Midbrain (tissue), 1 donor: Measurements from ENCODE around the gene SRSF3.
"Not testable (repeated sequence)": the region's sequence is repeated elsewhere in the genome, so short reads cannot be mapped to it uniquely, and the experiment has no call there.

Experiments
- DNase-seq: peaks from one replicate; lab custom pipeline; 2025; lab: John Stamatoyannopoulos, UW

SRSF3 gene

GRCh38 chr6:36605143-36605542 lies 11.0 kb downstream of the SRSF3 start:
- DNase-seq, result no peak

DNA sequence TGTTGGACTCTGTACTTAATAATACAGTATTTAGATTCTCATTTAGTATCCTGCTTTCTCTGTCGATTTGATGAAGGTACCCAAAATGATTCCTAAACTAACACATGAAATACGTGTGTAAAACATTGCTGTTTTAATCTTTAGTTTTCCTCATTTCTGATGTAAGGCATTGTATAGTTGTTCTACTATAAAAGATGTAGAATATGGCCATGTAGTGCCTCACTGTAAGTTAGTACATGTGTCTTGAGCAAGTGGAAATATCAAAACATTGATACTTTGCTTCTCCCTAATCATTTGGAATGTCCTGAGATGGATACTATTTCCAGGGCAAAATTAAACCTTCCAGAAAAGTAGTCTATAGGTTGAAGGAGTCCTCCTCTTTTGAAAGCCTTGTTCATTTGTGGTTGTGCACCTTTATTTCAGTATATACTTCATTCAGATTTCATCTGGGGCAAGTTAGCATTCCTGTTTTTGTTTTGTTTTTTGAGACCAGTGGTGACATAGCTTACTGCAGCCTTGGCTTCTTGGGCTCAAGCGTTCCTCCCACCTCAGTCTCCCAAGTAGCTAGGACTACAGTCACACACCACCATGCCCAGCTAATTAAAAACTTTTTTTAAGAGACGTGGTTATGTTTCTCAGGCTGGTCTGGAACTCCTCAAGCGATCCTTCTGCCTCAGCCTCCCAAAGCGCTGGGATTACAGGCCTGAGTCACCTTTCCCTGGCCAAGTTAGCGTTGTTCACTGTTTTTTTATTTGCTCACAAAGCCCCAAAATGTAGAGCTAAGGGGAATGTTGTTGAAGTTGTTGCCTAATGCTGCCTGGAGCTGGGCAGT lies 11.6 kb downstream of the SRSF3 start:
- no peak for DNase-seq

DNA sequence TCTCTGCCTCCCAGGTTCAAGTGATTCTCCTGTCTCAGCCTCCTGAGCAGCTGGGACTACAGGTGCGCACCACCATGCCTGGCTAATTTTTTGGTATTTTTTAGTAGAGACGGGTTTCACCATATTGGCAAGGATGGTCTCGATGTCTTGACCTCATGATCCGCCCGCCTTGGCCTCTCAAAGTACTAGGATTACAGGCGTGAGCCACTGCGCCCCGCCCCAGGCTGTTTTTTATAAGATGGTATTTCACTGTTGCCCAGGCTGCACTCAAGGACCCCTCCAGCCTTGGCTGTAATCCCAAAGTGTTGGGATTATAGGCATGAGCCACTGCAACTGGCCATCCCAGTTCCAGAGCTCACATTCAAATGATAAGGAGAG lies 13.1 kb downstream of the SRSF3 start:
- DNase-seq, result not testable (repeated sequence)

DNA sequence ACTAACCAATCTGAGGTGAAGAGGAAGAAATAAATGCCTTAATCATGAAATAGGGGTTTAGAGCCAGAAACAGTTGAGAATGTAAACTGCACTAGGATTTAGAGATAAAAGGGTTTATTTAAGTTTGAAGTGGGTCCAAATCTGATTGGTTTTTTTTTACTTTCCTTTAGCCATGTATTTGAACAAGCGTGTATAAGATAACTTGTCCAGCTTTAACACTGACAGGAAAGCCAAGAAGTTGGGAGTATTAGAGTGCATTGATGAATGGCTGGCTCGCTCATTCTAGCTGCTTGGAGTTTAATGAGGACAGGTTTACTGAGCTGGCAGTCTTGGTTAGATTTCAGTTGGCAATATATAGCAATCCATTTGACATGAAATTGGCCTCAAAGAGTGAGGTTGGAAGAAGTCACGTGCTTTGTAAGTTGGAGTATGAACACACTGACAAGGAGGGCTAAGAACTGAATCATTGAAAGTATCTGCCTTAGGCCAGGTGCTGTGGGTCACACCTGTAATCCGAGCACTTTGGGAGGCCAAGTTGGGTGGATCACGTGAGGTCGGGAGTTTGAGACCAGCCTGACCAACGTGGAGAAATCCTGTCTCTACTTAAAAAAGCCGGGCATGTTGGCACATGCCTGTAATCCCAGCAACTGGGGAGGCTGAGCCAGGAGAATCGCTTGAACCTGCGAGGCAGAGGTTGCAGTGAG lies 13.7 kb downstream of the SRSF3 start:
- DNase-seq, result no peak

GRCh38 chr6:36608788-36609563 lies 14.8 kb downstream of the SRSF3 start:
- no peak for DNase-seq

- no peak for DNase-seq
Observed at GRCh38 chr6:36609582-36609981, 15.4 kb downstream of the SRSF3 start.

GRCh38 chr6:36610041-36610955 lies 16.1 kb downstream of the SRSF3 start:
- no peak for DNase-seq

DNA sequence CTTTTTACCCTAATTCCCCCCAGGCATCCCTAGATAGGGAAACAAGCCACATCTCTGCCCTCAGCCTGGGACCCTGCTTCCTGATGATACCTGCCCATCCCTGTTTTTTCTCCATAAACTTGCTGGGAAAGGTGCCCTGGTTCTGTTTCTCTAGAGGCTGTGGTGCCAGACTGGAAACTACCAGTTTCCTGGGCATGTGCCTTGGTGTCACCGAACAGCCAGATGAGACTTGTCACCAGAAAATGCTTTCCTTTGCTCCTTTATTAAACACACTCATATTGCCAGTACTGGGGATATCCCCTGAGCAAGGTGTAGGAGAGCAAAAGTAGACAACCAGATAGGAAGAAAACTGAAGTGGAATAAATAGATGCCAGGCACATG lies 16.8 kb downstream of the SRSF3 start:
- no peak for DNase-seq

DNA sequence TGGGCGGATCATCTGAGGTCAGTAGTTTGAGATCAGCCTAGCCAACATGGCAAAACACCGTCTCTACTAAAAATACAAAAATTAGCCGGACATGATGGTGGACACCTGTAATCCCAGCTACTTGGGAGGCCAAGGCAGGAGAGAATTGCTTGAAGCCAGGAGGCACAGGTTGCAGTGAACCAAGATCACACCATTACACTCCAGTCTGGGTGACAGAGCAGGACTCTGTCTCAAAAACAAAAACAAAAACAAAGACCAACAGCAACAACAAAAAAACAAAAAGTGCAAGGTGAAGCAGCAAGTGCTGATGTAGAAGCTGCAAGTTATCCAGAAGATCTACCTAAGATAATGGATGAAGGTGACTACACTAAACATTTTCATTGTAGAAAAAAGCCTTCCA lies 17.5 kb downstream of the SRSF3 start:
- not testable (repeated sequence) for DNase-seq

- no peak for DNase-seq
Observed at GRCh38 chr6:36612101-36612625, 18.0 kb downstream of the SRSF3 start.

- no peak for DNase-seq
Observed at GRCh38 chr6:36613200-36613995, 19.2 kb downstream of the SRSF3 start.

- peak; percentile 37 for DNase-seq
Observed at GRCh38 chr6:36615018-36615761, 21.0 kb downstream of the SRSF3 start.

GRCh38 chr6:36616893-36617521 lies 22.8 kb downstream of the SRSF3 start:
- DNase-seq, result no peak

- no peak for DNase-seq
Observed at GRCh38 chr6:36618366-36619355, 24.5 kb downstream of the SRSF3 start.

DNA sequence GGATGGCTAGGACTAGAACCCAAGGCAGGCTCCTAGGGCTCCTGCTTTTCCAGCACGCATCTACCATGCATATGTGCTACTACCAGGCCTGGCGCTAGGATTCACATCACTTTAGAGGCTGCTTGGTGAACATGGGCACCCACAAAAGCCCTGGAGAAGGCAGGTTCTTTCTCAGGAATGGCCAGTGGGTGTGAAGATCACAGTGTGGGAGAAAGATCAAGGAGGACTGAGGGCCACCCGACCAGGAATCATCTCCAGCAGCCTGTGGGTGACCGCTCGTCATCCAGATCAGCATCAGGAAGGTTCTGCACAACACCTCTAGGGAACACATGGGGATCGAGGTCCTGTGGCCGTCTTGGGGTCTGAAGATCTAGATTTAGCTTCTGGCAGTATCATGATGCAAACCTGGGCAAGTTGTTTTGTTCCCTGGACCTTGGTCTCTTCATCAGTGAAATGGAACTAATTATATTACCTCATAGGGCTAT lies 27.3 kb downstream of the SRSF3 start:
- no peak for DNase-seq

GRCh38 chr6:36622901-36623546 lies 28.9 kb downstream of the SRSF3 start:
- DNase-seq, result no peak
